Thyroid gland (tissue), 4 donors: ENCODE results near the gene ITIH5. TPM values are rescaled to one million over a fixed set of nuclear protein-coding genes. Genes with fewer than 3 reads are reported as not detected.

ENCODE experiments used
- DNase-seq, 2 donors: peaks; one replicate each; pipeline ENCODE4 v3.0.0-alpha.2; 2019
- H3K27ac ChIP-seq, 3 donors: fragments of 200-600 bp; sonication (generic); 1 replicate in 2 of 3; 2 replicates in 1 of 3; pipeline ENCODE4 v1.5.1; 2016 to 2019; ENCODE audit warnings: mild to moderate bottlenecking in 1 of 3, moderate library complexity in 1 of 3
- H3K27me3 ChIP-seq: fragments of 200-600 bp; sonication (generic); one replicate; pipeline ENCODE4 v1.5.1; 2019
- H3K36me3 ChIP-seq, 2 donors: fragments of 200-600 bp; sonication (generic); one replicate each; pipeline ENCODE4 v1.5.1; 2016 to 2019
- H3K4me1 ChIP-seq, 2 donors: fragments of 200-600 bp; sonication (generic); one replicate each; pipeline ENCODE4 v1.5.1; 2017 to 2019
- H3K4me3 ChIP-seq, 3 donors: fragments of 200-600 bp; sonication (generic); replicated peaks in 1 of 3; 1 replicate in 2 of 3; 2 replicates in 1 of 3; pipeline ENCODE4 v1.5.1; 2016; ENCODE audit warnings: mild to moderate bottlenecking in 1 of 3
- H3K9me3 ChIP-seq: fragments of 200-600 bp; sonication (generic); one replicate; pipeline ENCODE4 v1.5.1; 2017
- CTCF ChIP-seq, 6 experiments: fragments of 200-600 bp in 3 of 6; fragments of 450-650 bp in 3 of 6; sonication (generic) in 3 of 6; IDR thresholded peaks; one replicate each; pipeline ENCODE4 v1.5.1; 2016 to 2019; ENCODE audit warnings: antibody characterized with exemption in 6 of 6, mild to moderate bottlenecking in 2 of 6, inconsistent platforms in 1 of 6, moderate library complexity in 1 of 6
- POLR2A ChIP-seq, 2 donors: fragments of 450-650 bp; IDR thresholded peaks; one replicate each; pipeline ENCODE4 v1.6.1; 2017; ENCODE audit warnings: antibody characterized with exemption in 2 of 2, mild to moderate bottlenecking in 2 of 2, moderate library complexity in 1 of 2
- WGBS, 2 donors: methylation state at CpG; one replicate each; pipeline ENCODE4 v1.1.5; 2017; 5-methylcytosine and 5-hydroxymethylcytosine counted together
- intact Hi-C: fragments of 100-400 bp; cut with DNase I; formaldehyde crosslinking; loops from one replicate; pipeline ENCODE4 v1.15.1; 2023
- total RNA-seq, 4 donors: library from RNA; depleted of rRNA; stranded (reverse); fragments of >200 nt; gene quantifications; one replicate each; pipeline ENCODE4 v1.2.3, GENCODE V29; 2016

ITIH5 gene
- total RNA-seq, 4 donors from 2014 or later = 14.4 to 31.3 (median 20.2) TPM

GRCh38 chr10:7572391-7572790, 94.4 kb downstream of the ITIH5 start:
- WGBS, 2 donors = 56 to 66% methylated on average over 3 of the region's 3 CpGs
- intact Hi-C loops = no loop called here
- H3K9me3 ChIP-seq = no peaks in the 10 kb centered on the region
- H3K4me3 ChIP-seq = no peak overlapping the region
- no peaks in the 10 kb centered on the region for H3K27me3 ChIP-seq
- no peak overlapping the region for H3K27ac ChIP-seq
- peaks cover 0 to 6% of the 10 kb centered on the region in 2 donors for H3K36me3 ChIP-seq
- DNase-seq = no peak
- TF ChIP-seq CTCF (IDR thresholded peaks at IDR 0.05) (no peak), POLR2A (IDR thresholded peaks at IDR 0.05) (no peak)
- no peaks in the 10 kb centered on the region for H3K4me1 ChIP-seq

GRCh38 chr10:7571981-7572380, 94.8 kb downstream of the ITIH5 start:
- 68 to 81% methylated on average over 4 of the region's 4 CpGs for WGBS, 2 donors
- no peak for DNase-seq
- Histone ChIP-seq H3K36me3 (peaks cover 0 to 6% of the 10 kb centered on the region in 2 donors), H3K27ac (peak overlapping the region in 1 of 3 donors; percentile 24), H3K27me3 (no peaks in the 10 kb centered on the region), H3K9me3 (no peaks in the 10 kb centered on the region), H3K4me3 (no peak overlapping the region), H3K4me1 (no peaks in the 10 kb centered on the region)
- TF ChIP-seq CTCF (IDR thresholded peaks at IDR 0.05) = no peak
- no peak for TF ChIP-seq POLR2A (IDR thresholded peaks at IDR 0.05)
- intact Hi-C loops = no loop called here

- H3K27me3 ChIP-seq = no peaks in the 10 kb centered on the region
- H3K27ac ChIP-seq = no peak overlapping the region
- no peak for DNase-seq
- intact Hi-C loops = no loop called here
- H3K9me3 ChIP-seq = no peaks in the 10 kb centered on the region
- TF ChIP-seq CTCF (IDR thresholded peaks at IDR 0.05) (no peak), POLR2A (IDR thresholded peaks at IDR 0.05) (no peak)
- no peaks in the 10 kb centered on the region for H3K36me3 ChIP-seq
- WGBS, 2 donors = 75 to 90% methylated on average over 4 of the region's 4 CpGs
- peaks cover 0 to 9% of the 10 kb centered on the region in 2 donors for H3K4me1 ChIP-seq
- H3K4me3 ChIP-seq = no peak overlapping the region
These were observed 98.7 kb downstream of the ITIH5 start for GRCh38 chr10:7567911-7568620.

- 91 to 92% methylated on average over 5 of the region's 5 CpGs for WGBS, 2 donors
- H3K27me3 ChIP-seq = no peaks in the 10 kb centered on the region
- no peak overlapping the region for H3K27ac ChIP-seq
- H3K4me1 ChIP-seq = peaks cover 0 to 18% of the 10 kb centered on the region in 2 donors
- H3K36me3 ChIP-seq = no peaks in the 10 kb centered on the region
- no peaks in the 10 kb centered on the region for H3K9me3 ChIP-seq
- no peak for DNase-seq
- H3K4me3 ChIP-seq = no peak overlapping the region
- intact Hi-C loops = no loop called here
- no peak for TF ChIP-seq CTCF (IDR thresholded peaks at IDR 0.05)
- TF ChIP-seq POLR2A (IDR thresholded peaks at IDR 0.05) = no peak
These were observed 99.9 kb downstream of the ITIH5 start for GRCh38 chr10:7566891-7567290.

GRCh38 chr10:7565871-7566270, 100.9 kb downstream of the ITIH5 start:
- Histone ChIP-seq H3K36me3 (no peaks in the 10 kb centered on the region), H3K9me3 (no peaks in the 10 kb centered on the region), H3K27ac (no peak overlapping the region), H3K4me1 (peaks cover 0 to 27% of the 10 kb centered on the region in 2 donors), H3K27me3 (no peaks in the 10 kb centered on the region), H3K4me3 (no peak overlapping the region)
- DNase-seq = no peak
- TF ChIP-seq POLR2A (IDR thresholded peaks at IDR 0.05) (no peak), CTCF (IDR thresholded peaks at IDR 0.05) (no peak)
- 95 to 97% methylated on average over 12 of the region's 12 CpGs for WGBS, 2 donors
- intact Hi-C loops = no loop called here
